Raji (cell line): ENCODE data around the gene LSM3.

Source experiments
- POLR2A ChIP-seq: IDR thresholded peaks from 2 replicates; pipeline ENCODE4 v1.6.1; 2011; ENCODE audit warnings: low read depth, low read length, control low read depth; ENCODE audit not compliant: insufficient read depth

The LSM3 gene

DNA sequence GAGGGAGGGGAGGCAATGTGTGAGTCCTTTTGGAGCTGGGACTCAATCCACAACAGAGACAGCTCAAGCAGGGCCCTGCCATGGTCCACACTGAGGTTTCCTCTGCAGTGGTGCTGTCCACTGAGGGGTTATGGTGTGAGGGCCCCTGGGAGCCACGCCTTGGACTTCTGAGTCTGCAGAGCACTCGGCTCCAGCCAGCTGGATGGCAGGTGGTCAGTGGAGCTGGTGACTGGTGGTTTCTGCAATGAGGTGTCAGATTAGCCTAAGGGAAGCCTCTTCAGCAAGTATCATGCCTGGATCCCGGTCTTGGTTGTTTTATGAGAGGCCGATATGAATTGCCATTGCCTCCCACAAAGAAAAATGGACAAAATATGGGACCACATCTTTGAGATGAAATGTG is 21.7 kb downstream of the LSM3 start:
- no peak for TF ChIP-seq POLR2A

DNA sequence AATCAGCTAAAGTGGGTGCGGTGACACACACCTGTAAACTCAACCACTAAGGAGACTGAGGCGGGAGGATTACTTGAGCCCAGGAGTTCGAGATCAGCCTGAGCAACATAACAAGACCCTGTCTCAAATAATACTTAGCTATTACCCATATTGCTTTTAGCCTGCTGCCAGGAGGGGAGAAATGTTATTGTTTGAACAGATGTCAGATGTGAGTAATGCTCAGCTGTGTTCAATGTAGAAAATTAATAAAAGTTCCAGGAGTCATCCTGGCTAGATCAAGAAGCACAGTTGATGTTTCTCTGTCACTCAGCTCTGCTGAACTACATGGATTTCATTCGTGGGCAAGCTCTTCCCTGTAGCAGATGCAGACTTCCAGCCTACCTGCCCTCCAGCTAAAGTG is 22.2 kb downstream of the LSM3 start:
- no peak for TF ChIP-seq POLR2A

- no peak for TF ChIP-seq POLR2A
Observed at GRCh38 chr3:14201940-14202684, 23.5 kb downstream of the LSM3 start.

GRCh38 chr3:14202874-14203520 is 24.4 kb downstream of the LSM3 start:
- TF ChIP-seq POLR2A = no peak

DNA sequence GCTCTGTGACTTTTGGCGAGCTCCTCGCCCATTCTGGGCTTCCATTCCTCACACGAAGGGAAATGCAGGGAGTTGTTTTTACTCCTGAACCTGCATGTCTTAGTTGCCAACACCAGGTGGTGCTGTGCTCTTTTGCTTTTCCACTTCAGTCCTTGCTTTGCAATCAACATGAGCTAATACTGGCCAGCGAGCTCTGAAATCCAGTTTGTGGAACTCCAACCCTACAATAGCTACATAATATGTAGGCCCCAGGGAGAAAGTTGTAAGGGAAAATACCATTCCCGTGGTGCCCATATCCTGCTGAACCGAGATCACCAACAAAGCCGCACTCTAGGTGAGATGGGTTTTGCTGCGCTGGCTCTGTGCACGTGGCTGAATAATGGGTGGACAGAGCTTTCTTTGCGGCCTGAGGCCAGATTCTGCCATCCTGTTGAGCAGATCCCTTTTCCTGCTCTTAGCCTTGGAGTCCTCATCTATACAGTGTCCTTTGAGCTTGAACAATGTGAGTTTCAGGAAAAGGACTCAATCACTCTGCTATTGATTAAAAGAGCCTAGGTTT is 25.0 kb downstream of the LSM3 start:
- no peak for TF ChIP-seq POLR2A

- TF ChIP-seq POLR2A = no peak
Observed at GRCh38 chr3:14204515-14205284, 26.1 kb downstream of the LSM3 start.

DNA sequence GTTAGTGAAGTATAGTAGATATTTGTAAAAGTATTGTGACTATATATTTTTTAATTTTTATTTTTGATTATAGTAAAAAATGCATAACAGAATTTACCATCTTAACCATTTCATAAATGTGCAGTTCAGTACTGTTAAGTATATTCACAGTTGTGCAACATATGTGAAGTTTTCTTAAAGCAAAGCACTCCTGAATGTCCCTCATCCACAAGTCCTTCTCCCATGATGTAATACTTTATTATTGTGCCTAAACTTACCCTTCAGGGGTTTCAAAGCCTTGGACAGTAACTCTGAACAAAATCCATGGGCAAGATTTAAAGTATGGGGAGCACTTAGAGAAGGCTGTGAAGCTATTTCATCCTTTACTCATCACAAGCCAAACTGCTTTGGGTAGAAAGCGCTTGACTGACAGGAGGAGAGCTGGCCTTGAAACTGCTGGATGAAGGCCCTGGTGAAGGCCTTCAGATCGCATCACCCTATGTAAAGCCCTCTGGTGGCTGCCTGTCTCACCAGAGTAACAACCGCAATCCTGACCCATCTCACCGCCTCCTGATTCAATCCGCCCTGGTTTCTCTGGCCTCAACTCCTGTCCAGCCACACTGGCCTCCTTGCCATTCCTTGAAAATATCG is 28.0 kb downstream of the LSM3 start:
- TF ChIP-seq POLR2A = no peak

GRCh38 chr3:14208168-14208567 is 29.6 kb downstream of the LSM3 start:
- TF ChIP-seq POLR2A = no peak

GRCh38 chr3:14208977-14209394 is 30.4 kb downstream of the LSM3 start:
- TF ChIP-seq POLR2A = no peak

DNA sequence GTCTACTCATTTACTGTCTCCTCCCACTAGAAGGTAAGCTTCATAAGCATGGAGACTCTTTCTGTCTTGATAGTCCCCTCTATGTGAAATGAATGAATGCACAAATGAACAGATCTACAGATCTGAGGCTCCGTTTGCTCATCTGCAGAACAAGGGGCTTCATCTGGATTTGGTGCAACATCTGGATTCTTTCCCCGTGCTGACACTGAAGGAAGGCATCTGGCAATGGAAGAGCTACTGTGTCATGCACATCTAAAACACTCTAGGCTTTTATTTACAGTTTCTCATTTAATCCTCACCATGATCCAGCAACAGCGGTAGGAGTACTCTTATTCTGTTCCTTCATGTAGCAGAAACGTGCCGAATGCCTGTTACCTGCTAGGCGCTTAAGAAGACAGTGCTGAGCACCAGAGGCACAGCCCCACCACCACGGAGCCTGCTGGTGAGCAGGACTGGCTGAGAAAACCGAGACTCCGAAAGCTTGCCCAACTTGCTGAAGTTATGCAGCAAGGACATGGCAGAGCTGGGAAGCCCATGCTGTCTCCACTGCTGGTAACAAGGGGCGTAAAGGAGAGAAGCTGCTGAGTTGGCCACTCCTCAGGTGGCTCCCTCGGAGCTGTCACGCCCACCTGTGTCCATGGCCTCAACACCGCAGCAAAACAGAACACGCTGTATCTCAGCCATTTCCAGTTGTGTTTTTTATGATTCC is 31.1 kb downstream of the LSM3 start:
- no peak for TF ChIP-seq POLR2A

DNA sequence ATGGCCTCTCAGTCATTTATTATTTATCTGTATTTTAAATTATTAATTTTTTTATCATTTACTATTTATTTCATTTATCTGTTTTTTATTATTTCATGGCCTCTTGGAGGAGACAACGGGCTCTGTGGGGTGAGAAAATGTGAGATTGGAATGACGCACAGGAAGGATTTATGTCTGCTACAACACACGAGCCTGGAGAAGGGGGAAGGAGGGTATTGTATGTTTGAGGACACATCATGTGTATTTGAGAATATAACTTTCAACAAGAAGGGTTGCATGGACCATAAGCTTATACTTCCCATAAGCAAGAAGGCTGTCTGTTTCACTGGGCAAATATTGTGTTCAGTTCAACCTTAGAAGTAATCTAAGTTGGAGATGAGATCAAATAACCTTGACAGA is 31.7 kb downstream of the LSM3 start:
- no peak for TF ChIP-seq POLR2A

DNA sequence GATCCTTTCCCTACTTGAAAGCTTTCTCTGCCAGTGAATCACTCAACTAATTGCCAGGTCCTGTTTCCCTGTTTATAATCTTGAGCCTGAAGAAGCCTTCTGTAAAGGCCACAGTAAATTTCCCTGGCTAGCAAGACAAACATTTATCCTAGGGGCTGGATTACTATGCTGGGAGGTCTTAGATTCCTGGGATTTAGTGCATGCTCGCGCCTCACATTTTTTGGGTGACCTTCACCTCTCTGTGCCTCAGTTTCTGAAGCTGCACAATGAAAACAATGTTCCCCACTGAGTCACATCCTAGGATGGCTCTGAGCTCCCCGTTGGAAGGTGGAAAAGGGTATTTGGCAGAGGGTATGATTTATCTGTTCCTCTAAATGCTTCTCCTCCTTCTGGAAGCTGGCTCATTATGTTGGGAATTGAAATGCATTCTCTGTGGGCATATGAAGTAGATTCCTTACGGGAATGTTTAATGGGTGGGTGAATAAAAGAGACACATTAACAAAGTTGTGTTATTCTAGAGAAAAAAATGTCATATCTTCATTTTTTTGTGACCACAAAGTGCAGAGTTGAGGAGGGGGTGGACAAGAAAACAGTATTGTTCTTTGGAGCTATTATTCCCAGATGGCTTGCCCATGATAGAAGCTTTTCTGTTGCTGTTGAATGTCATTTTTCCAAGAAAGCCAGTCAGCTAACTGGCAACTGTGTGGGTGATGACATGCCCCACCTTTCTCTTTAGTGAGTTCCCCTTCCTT is 32.4 kb downstream of the LSM3 start:
- no peak for TF ChIP-seq POLR2A

DNA sequence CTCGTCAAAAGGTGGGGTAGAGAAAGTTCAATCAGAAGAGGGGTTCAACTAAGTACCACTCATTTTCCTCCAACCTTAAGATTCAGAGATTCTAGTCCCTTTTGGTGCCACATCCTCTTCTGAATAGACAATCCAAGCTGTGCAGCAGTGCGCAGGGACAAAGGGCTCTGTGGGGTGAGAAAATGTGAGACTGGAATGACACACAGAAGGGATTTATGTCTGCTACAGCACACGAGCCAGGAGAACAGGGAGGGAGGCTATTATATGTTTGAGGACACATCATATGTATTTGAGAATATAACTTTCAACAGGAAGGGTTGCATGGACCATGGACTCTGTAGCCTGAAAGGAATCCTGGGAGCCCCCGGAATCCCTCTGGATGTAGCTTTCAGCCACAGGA is 33.0 kb downstream of the LSM3 start:
- no peak for TF ChIP-seq POLR2A

DNA sequence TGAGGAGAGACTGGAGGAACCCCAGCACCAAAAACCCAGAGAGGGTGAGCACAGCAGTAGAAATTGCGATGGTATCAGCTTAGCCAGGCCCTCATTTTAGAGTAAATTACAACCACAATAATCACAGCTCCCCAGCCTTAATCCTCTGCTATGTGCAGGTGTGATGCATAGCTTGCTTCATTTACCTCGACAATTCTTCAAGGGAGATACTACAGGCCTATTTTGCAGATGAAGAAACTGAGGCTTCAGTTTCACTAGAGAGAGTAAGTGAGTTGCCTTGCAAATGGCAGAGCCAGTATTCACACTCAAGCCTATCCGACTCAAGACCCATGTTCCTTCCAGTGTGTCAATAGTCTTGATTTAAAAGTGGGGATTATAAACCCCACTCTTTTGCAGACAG is 33.4 kb downstream of the LSM3 start:
- no peak for TF ChIP-seq POLR2A
